PFSK-1 (cell line): ENCODE results near the gene SNRPB.

Experiments
- FOXP2 ChIP-seq: optimal IDR thresholded peaks from 2 replicates; pipeline ENCODE3; 2011; ENCODE audit warnings: borderline replicate concordance, control low read depth, inconsistent platforms; ENCODE audit not compliant: insufficient read depth; ENCODE audit errors: extremely low read length, extremely low read depth
- POLR2AphosphoS5 ChIP-seq: IDR thresholded peaks from 2 replicates; pipeline ENCODE4 v1.6.1; 2012; ENCODE audit warnings: low read depth, mild to moderate bottlenecking, control low read depth, low read length, moderate library complexity
- SIN3A ChIP-seq: IDR thresholded peaks from 2 replicates; pipeline ENCODE4 v1.6.1; 2012; ENCODE audit warnings: mild to moderate bottlenecking, low read length, moderate library complexity, borderline replicate concordance; ENCODE audit not compliant: insufficient read depth
- TAF1 ChIP-seq: IDR thresholded peaks from 2 replicates; pipeline ENCODE4 v1.6.1; 2012; ENCODE audit warnings: low read length, control low read depth, borderline replicate concordance; ENCODE audit not compliant: insufficient read depth
- TF ChIP-seq, protein P1 (sequence below), 2 experiments: IDR thresholded peaks; 2 replicates each; pipeline versions ENCODE4 v1.6.1 to v1.8.0; 2011 to 2012; ENCODE audit warnings: low read depth in 2 of 2, low read length in 2 of 2, control low read depth in 1 of 2, inconsistent platforms in 1 of 2, mild to moderate bottlenecking in 1 of 2, moderate library complexity in 1 of 2; ENCODE audit not compliant: insufficient read depth in 1 of 2

Gene SNRPB

DNA sequence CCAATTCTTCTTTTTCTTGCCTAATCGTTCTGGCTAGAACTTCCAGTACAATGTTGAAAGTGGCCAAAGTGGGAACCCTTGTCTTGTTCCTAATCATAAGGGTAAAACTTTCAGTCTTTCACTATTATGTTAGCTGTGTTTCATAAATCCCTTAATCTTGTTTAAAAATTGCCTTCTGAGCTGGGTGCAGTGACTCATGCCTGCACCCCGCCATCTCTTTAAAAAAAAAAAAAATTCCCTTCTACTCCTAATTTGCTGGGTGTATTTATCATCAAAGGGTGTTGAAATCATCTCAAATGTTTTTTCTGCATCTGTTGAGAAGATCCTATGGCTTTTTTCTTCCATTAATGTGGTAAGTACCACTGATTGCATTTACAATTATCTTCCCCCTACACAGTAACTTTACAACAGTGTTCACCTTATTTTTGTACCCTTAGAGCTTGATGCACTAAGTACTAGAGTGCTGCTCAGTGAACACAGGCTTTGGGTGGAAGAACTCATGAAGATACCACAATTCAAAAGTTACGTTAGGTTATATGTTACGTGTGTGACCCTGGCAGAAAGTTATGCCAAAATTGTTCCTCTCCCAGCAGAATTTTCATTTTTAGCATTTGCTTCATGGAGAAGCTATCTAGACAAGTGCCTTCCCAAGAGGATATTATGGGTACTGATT lies 9.7 kb downstream of the SNRPB start:
- TF ChIP-seq TAF1 (no peak), FOXP2 (no peak), POLR2AphosphoS5 (no peak)
- TF ChIP-seq, protein P1, sequence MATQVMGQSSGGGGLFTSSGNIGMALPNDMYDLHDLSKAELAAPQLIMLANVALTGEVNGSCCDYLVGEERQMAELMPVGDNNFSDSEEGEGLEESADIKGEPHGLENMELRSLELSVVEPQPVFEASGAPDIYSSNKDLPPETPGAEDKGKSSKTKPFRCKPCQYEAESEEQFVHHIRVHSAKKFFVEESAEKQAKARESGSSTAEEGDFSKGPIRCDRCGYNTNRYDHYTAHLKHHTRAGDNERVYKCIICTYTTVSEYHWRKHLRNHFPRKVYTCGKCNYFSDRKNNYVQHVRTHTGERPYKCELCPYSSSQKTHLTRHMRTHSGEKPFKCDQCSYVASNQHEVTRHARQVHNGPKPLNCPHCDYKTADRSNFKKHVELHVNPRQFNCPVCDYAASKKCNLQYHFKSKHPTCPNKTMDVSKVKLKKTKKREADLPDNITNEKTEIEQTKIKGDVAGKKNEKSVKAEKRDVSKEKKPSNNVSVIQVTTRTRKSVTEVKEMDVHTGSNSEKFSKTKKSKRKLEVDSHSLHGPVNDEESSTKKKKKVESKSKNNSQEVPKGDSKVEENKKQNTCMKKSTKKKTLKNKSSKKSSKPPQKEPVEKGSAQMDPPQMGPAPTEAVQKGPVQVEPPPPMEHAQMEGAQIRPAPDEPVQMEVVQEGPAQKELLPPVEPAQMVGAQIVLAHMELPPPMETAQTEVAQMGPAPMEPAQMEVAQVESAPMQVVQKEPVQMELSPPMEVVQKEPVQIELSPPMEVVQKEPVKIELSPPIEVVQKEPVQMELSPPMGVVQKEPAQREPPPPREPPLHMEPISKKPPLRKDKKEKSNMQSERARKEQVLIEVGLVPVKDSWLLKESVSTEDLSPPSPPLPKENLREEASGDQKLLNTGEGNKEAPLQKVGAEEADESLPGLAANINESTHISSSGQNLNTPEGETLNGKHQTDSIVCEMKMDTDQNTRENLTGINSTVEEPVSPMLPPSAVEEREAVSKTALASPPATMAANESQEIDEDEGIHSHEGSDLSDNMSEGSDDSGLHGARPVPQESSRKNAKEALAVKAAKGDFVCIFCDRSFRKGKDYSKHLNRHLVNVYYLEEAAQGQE (IDR thresholded peaks at IDR 0.05; ENCODE audit: insufficient read depth in 1 of 2, low read depth in 2 of 2, low read length in 2 of 2), result no peak

DNA sequence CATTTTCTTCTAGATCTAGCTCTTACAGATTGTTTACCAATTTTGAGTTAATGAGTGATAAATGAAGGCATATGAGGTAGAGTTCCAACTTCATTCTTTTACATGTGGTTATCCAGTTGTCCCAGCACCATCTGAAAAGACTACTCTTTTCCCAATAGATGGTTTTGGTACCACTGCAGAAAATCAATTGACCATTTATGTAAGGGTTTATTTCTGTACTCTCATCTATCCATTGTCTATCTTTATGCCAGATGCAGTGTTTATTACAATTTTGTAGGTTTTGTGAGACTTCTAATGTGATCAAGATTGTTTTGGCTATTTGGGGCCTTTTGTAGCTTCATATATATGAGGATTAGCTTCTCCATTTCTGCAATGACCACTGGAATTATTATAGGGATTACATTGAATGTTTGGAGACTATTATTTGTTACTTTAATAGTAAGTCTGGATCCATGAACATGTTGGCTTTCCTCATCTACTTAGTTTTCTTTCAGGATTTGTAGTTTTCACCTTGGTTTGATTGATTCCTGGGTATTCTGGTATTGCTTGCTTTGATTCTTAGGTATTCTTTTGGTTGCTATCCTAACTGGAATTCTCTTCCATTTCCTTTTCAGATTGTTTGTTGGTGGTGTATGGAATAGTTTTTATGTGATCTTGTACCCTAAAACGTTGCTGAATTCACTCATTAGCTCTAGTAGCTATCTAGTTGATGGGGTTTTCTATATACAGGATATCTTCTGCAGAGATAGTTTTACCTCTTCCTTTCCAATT lies 10.4 kb downstream of the SNRPB start:
- TF ChIP-seq POLR2AphosphoS5 (no peak; the same call in 1 of the 2 replicates), TAF1 (no peak), SIN3A (no peak), FOXP2 (no peak)
- TF ChIP-seq, protein P1 (IDR thresholded peaks at IDR 0.05; ENCODE audit: insufficient read depth in 1 of 2, low read depth in 2 of 2, low read length in 2 of 2), result no peak

DNA sequence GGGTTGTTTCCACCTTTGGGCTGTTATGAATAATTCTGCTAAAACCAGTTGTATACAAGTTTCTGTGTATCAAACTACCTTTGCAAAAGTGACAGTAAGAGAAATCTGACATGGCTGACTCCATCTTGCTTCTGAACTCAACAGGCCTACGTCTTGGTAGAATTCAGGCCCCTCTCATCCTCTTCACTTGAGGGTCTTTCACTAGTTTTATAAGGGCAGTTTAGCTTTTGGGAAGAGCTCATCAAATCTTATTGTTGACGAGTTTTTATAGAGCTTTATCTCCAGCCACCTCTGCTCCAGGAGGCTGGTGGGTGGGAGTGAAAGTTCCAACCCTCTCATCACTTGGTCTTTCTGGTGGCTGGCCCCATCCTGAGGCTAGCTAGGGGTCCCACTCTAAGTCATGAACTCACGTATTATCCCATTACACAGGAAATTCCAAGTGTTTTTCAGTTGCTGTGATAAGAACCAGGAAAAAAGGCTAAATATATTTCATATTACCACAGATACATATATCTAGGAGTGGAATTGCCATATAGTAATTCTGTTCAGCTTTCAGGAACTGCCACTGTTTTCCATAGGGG lies 11.6 kb downstream of the SNRPB start:
- no peak for TF ChIP-seq FOXP2
- peak; percentile 41 for TF ChIP-seq POLR2AphosphoS5
- TF ChIP-seq, protein P1 (IDR thresholded peaks at IDR 0.05; ENCODE audit: insufficient read depth in 1 of 2, low read depth in 2 of 2, low read length in 2 of 2), result no peak
- no peak for TF ChIP-seq SIN3A
- no peak for TF ChIP-seq TAF1

DNA sequence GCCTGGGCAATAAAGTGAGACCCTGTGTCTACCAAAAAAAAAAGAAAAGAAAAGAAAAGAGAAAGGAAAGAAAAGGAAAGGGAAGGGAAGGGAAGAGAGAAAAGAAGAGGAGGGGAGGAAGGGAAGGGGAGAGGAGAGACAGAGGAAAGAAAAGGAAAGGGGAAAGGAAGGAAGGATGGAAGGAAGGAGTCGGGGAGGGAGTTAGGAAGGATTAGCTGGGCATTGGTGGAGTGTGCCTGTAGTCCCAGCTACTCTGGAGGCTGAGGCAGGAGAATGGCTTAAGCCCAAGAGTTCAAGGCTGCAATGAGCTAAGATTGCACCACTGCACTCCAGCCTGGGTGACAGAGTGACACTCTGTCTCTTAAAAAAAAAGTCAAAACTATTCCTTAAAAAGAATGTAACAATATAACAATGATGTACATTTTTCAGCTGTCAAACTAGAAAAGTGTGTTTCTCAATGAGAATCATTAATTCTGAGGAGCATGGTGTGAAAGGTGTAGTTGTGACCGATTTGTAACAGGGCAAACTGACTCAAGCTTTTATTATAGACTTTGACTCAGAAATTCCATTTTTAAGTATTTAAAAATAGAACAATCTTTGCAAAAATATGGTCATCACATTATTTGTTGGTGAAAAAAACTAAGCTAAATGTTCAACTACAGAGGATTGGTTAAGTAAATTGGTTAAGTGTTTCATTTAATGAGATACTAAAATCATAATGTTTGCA lies 14.7 kb downstream of the SNRPB start:
- no peak for TF ChIP-seq TAF1
- no peak for TF ChIP-seq POLR2AphosphoS5

DNA sequence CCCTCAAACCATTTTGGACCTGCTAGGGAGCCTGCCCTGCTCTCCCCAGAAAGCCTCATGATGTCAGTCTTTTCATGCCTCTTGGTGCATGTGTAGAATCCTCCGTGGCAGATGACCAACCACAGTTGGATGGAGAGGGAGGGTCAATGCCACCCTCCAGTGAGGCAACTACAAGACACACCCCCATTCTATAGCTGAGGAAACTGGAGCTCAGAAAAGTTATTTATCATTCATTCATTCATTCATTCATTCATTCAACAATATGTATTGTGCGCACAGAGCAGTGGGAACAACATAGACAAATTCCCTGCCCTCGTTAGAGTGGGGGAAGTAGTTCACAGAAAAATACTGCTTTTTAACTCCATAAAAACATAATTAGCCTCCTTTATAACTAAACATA lies 16.8 kb downstream of the SNRPB start:
- no peak for TF ChIP-seq SIN3A
- TF ChIP-seq, protein P1 (IDR thresholded peaks at IDR 0.05; ENCODE audit: insufficient read depth in 1 of 2, low read depth in 2 of 2, low read length in 2 of 2), result no peak
- no peak for TF ChIP-seq TAF1
- no peak for TF ChIP-seq POLR2AphosphoS5
- TF ChIP-seq FOXP2, result no peak
